AG04449 (cell line): ENCODE results near the gene NT5C2.

Experiments used
- CTCF ChIA-PET: fragments of 350-600 bp; formaldehyde crosslinking; extraction: SDS; loops from one replicate; lab custom pipeline; 2021; ENCODE audit warnings: antibody characterized with exemption; lab: Yijun Ruan, JAX
- POLR2A ChIA-PET: fragments of 400-600, 350-600 bp; formaldehyde crosslinking; extraction: SDS; loops from one replicate; lab custom pipeline; 2020; ENCODE audit warnings: antibody characterized with exemption, inconsistent platforms; lab: Yijun Ruan, JAX
- DNase-seq: peaks from one replicate; pipeline ENCODE4 v3.0.0-alpha.2; 2010; ENCODE audit warnings: low read depth, low spot score
- H3K4me3 ChIP-seq: 2 replicates; pipeline ENCODE4 v1.5.1; 2011; ENCODE audit warnings: low read depth, mild to moderate bottlenecking, control low read depth, low read length
- TF ChIP-seq, protein P1 (sequence below): IDR thresholded peaks from one replicate; pipeline ENCODE4 v1.5.1; 2011; ENCODE audit warnings: mild to moderate bottlenecking, moderate library complexity, low read length, control low read depth, inconsistent platforms; ENCODE audit not compliant: insufficient read depth; ENCODE audit errors: missing control alignments

Gene NT5C2

GRCh38 chr10:103062854-103063590 is 130.1 kb downstream of the NT5C2 start:
- CTCF ChIA-PET: interaction anchor here (1.4 to 20.8 kb wide), 6 partner anchors 8 to 147 kb away, joined by 4 to 475 read pairs (median 5); partner anchors contain the start of gene CNNM2
- TF ChIP-seq, protein P1, sequence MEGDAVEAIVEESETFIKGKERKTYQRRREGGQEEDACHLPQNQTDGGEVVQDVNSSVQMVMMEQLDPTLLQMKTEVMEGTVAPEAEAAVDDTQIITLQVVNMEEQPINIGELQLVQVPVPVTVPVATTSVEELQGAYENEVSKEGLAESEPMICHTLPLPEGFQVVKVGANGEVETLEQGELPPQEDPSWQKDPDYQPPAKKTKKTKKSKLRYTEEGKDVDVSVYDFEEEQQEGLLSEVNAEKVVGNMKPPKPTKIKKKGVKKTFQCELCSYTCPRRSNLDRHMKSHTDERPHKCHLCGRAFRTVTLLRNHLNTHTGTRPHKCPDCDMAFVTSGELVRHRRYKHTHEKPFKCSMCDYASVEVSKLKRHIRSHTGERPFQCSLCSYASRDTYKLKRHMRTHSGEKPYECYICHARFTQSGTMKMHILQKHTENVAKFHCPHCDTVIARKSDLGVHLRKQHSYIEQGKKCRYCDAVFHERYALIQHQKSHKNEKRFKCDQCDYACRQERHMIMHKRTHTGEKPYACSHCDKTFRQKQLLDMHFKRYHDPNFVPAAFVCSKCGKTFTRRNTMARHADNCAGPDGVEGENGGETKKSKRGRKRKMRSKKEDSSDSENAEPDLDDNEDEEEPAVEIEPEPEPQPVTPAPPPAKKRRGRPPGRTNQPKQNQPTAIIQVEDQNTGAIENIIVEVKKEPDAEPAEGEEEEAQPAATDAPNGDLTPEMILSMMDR: no peak
- H3K4me3 ChIP-seq: no peak overlapping the region
- POLR2A ChIA-PET: no interaction called here
- no peak for DNase-seq

- ChIA-PET POLR2A (no interaction called here), CTCF (interaction anchor here (0.7 to 20.8 kb wide), 4 partner anchors 9 to 255 kb away, joined by 3 to 475 read pairs (median 3); partner anchors contain the start of gene CNNM2)
- DNase-seq: no peak
- no peak overlapping the region for H3K4me3 ChIP-seq
- TF ChIP-seq, protein P1: no peak
Observed at GRCh38 chr10:103060575-103060974, 132.5 kb downstream of the NT5C2 start.

DNA sequence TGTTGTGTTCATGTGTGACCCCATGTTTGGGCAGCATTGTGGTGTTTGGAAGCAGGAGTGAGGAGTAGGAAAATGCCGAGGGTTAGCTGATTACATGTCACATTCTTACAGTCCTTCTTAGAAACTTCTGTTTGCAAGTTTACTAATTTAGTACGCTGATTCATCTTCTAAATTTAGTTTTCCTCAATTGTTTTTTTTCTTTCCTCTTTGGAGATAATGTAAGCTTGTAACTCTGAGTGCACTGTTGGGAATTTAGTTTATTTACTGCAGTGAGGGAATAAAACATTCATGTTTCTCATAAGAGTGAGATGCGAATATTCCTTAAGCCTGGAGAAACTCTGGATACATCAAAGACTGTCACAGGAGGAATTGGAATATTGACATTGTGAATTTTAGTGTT is 135.0 kb downstream of the NT5C2 start:
- TF ChIP-seq, protein P1: no peak
- ChIA-PET CTCF (interaction anchor here (0.5 to 2.1 kb wide), 4 partner anchors 8 to 224 kb away, joined by 3 to 6 read pairs (median 5); partner anchors contain the start of gene CNNM2), POLR2A (no interaction called here)
- no peak for DNase-seq
- H3K4me3 ChIP-seq: no peak overlapping the region

DNA sequence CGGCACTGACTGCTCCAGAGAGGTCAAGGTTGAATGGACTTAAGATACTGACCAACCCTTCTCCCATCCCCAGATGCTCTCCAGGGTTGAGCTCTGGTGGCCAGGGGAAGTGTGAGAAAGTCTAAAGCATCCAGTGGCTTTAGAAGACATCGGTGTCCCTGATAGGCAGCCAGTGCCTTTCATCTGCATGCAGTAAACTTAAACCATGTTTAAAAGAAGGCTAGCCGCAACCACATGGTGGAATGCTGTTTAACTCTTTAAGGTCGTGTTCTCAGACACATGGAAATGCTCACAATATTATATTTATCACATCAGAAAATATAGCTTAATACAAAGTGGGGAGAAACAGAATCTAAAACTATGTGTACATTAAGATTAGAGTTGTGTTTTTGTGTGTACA is 138.0 kb downstream of the NT5C2 start:
- ChIA-PET CTCF (interaction anchor here (0.7 to 2.9 kb wide), 10 partner anchors 8 to 189 kb away, joined by 3 to 22 read pairs (median 4); partner anchors contain the start of gene CNNM2), POLR2A (interaction anchor here (0.6 to 1.1 kb wide), 2 partner anchors 25 to 51 kb away, joined by 3 read pairs; no protein-coding TSS in a partner anchor)
- DNase-seq: no peak
- TF ChIP-seq, protein P1: no peak
- no peak overlapping the region for H3K4me3 ChIP-seq

DNA sequence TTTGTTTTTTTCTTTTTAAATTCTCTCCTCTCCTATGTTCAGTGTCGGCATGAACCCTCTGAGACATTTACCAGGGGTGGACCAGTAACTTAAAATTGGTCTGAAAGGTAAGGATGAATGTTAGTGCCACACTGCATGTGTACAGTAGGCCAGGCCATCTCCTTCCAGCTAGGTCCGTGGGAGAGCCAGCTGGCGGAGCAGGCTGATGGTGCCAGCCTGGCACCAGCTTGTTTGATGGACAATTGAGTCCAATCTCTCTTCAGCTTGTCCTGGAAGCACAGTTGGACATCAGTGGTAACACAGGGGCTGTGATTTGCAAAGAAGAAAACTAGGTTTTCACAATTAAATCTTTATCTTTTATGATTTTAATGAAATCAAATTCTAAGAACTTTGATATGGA is 138.5 kb downstream of the NT5C2 start:
- ChIA-PET CTCF (interaction anchor here (0.9 to 2.9 kb wide), 10 partner anchors 8 to 220 kb away, joined by 3 to 22 read pairs (median 3); partner anchors contain the start of gene CNNM2), POLR2A (interaction anchor here (1.1 kb wide), 1 partner anchor 25 kb away, joined by 3 read pairs; no protein-coding TSS in a partner anchor)
- H3K4me3 ChIP-seq: no peak overlapping the region
- TF ChIP-seq, protein P1: no peak
- no peak for DNase-seq
